ENCODE results near the gene TANGO6.

TANGO6 gene

GRCh38 chr16:68927018-68927417, 83.7 kb downstream of the TANGO6 start:
- no peaks in the 10 kb centered on the region for H3K27me3 ChIP-seq (ENCODE audit: insufficient read depth, low read depth, severe bottlenecking)
- no peaks in the 10 kb centered on the region for H3K9me3 ChIP-seq (ENCODE audit: severe bottlenecking)
- DNase-seq = no peak
- peaks cover 4% of the 10 kb centered on the region for H3K36me3 ChIP-seq
- no peak for TF ChIP-seq CTCF (IDR thresholded peaks at IDR 0.05; ENCODE audit: low read depth, low read length)
- H3K27ac ChIP-seq = no peak overlapping the region
- H3K4me3 ChIP-seq (ENCODE audit: low read depth, low read length) = no peak overlapping the region

- no peaks in the 10 kb centered on the region for H3K9me3 ChIP-seq (ENCODE audit: severe bottlenecking)
- H3K27me3 ChIP-seq (ENCODE audit: insufficient read depth, low read depth, severe bottlenecking) = no peaks in the 10 kb centered on the region
- H3K36me3 ChIP-seq = peaks cover 4% of the 10 kb centered on the region; the same call in 1 of the 2 replicates
- no peak for TF ChIP-seq CTCF (IDR thresholded peaks at IDR 0.05; ENCODE audit: low read depth, low read length)
- H3K4me3 ChIP-seq (ENCODE audit: low read depth, low read length) = no peak overlapping the region
- no peak overlapping the region for H3K27ac ChIP-seq
- DNase-seq = no peak
Measured at GRCh38 chr16:68931196-68931595, 87.9 kb downstream of the TANGO6 start.

- H3K4me3 ChIP-seq (ENCODE audit: low read depth, low read length) = no peak overlapping the region
- TF ChIP-seq CTCF (IDR thresholded peaks at IDR 0.05; ENCODE audit: low read depth, low read length) = no peak
- H3K27me3 ChIP-seq (ENCODE audit: insufficient read depth, low read depth, severe bottlenecking) = no peaks in the 10 kb centered on the region
Measured at GRCh38 chr16:68934402-68934801, 91.1 kb downstream of the TANGO6 start.

GRCh38 chr16:68935008-68935407, 91.7 kb downstream of the TANGO6 start:
- Histone ChIP-seq H3K4me3 (ENCODE audit: low read depth, low read length) (no peak overlapping the region), H3K27me3 (ENCODE audit: insufficient read depth, low read depth, severe bottlenecking) (no peaks in the 10 kb centered on the region), H3K9me3 (ENCODE audit: severe bottlenecking) (no peaks in the 10 kb centered on the region), H3K36me3 (no peaks in the 10 kb centered on the region), H3K27ac (no peak overlapping the region)
- no peak for TF ChIP-seq CTCF (IDR thresholded peaks at IDR 0.05; ENCODE audit: low read depth, low read length)
- DNase-seq = no peak

More at GRCh38 chr16:68934402-68934801, 91.1 kb downstream of the TANGO6 start:
- no peaks in the 10 kb centered on the region; the same call in 1 of the 2 replicates for H3K36me3 ChIP-seq
- H3K9me3 ChIP-seq (ENCODE audit: severe bottlenecking) = no peaks in the 10 kb centered on the region
- no peak for DNase-seq
- H3K27ac ChIP-seq = no peak overlapping the region

GRCh38 chr16:68936736-68937631, 93.7 kb downstream of the TANGO6 start:
- no peaks in the 10 kb centered on the region for H3K9me3 ChIP-seq (ENCODE audit: severe bottlenecking)
- no peak overlapping the region for H3K27ac ChIP-seq
- no peaks in the 10 kb centered on the region for H3K36me3 ChIP-seq
- no peak for TF ChIP-seq CTCF (IDR thresholded peaks at IDR 0.05; ENCODE audit: low read depth, low read length)
- no peaks in the 10 kb centered on the region for H3K27me3 ChIP-seq (ENCODE audit: insufficient read depth, low read depth, severe bottlenecking)
- DNase-seq = no peak
- H3K4me3 ChIP-seq (ENCODE audit: low read depth, low read length) = no peak overlapping the region

All from WERI-Rb-1 (cell line).